CD4-positive, alpha-beta T cell (primary cell): Measurements from ENCODE around the gene RNF212. TPM values are rescaled to one million over a fixed set of nuclear protein-coding genes. Genes with fewer than 3 reads are reported as not detected.

Source experiments
- ATAC-seq: fragments of 200-7000 bp; cut with Tn5 transposase; one replicate; pipeline ENCODE4 v1.10.0; 2022; ENCODE audit warnings: mild to moderate bottlenecking; ENCODE audit not compliant: poor library complexity
- CTCF ChIA-PET: fragments of 350-600 bp; sonication (Branson Sonifier 250); formaldehyde crosslinking; loops from one replicate; lab custom pipeline; 2021; ENCODE audit warnings: antibody characterized with exemption, inconsistent platforms; lab: Charles Lee
- POLR2A ChIA-PET: fragments of 350-600 bp; sonication (Branson Sonifier 250); formaldehyde crosslinking; loops from one replicate; lab custom pipeline; 2021; ENCODE audit warnings: antibody characterized with exemption, inconsistent platforms; lab: Charles Lee
- DNase-seq, 14 experiments: peaks; one replicate each; pipeline ENCODE4 v3.0.0-alpha.2; 2013 to 2020; ENCODE audit warnings: mixed read lengths in 2 of 14
- H3K27ac ChIP-seq, 2 donors: one replicate each; pipeline versions ENCODE4 v1.5.1 to v1.7.0; 2013; ENCODE audit warnings: low read length in 2 of 2, low read depth in 1 of 2, mild to moderate bottlenecking in 1 of 2
- H3K27me3 ChIP-seq, 2 experiments: 1 replicate in 1 of 2; 2 replicates in 1 of 2; pipeline versions ENCODE4 v1.6.1 to v1.7.0; 2013; ENCODE audit warnings: low read length in 2 of 2, control low read depth in 1 of 2, mild to moderate bottlenecking in 1 of 2, moderate library complexity in 1 of 2; ENCODE audit not compliant: insufficient read depth in 2 of 2, control insufficient read depth in 1 of 2
- H3K36me3 ChIP-seq: one replicate; pipeline ENCODE4 v1.6.1; 2013; ENCODE audit warnings: low read length, control low read depth; ENCODE audit not compliant: insufficient read depth
- H3K4me1 ChIP-seq: one replicate; pipeline ENCODE4 v1.6.1; 2013; ENCODE audit warnings: low read length, control low read depth; ENCODE audit not compliant: insufficient read depth
- H3K4me3 ChIP-seq: one replicate; pipeline ENCODE4 v1.5.1; 2013; ENCODE audit warnings: mild to moderate bottlenecking, low read length, moderate library complexity
- H3K9me3 ChIP-seq, 2 experiments: 1 replicate in 1 of 2; 2 replicates in 1 of 2; pipeline versions ENCODE4 v1.6.1 to v1.7.0; 2013; ENCODE audit warnings: low read length in 2 of 2, mild to moderate bottlenecking in 2 of 2, control low read depth in 1 of 2, moderate library complexity in 1 of 2; ENCODE audit not compliant: control insufficient read depth in 1 of 2, insufficient read depth in 1 of 2
- H3K27ac Mint-ChIP-seq: one replicate; pipeline ENCODE4 v1.8.0; 2020; ENCODE audit warnings: mixed read lengths
- H3K27me3 Mint-ChIP-seq: one replicate; pipeline ENCODE4 v1.8.0; 2021; ENCODE audit warnings: mixed read lengths
- H3K36me3 Mint-ChIP-seq: one replicate; pipeline ENCODE4 v1.8.0; 2021; ENCODE audit warnings: low read depth, mixed read lengths
- H3K4me1 Mint-ChIP-seq: one replicate; pipeline ENCODE4 v1.8.0; 2021; ENCODE audit warnings: low read depth, mixed read lengths
- H3K4me3 Mint-ChIP-seq: one replicate; pipeline ENCODE4 v1.8.0; 2020; ENCODE audit warnings: mild to moderate bottlenecking, mixed read lengths
- H3K9me3 Mint-ChIP-seq: one replicate; pipeline ENCODE4 v1.8.0; 2020; ENCODE audit warnings: mixed read lengths
- intact Hi-C, 2 experiments: fragments of 100-400 bp; cut with DNase I in 1 of 2; cut with micrococcal nuclease in 1 of 2; formaldehyde crosslinking; loops; one replicate each; pipeline versions ENCODE4 v1.15.1 to v1.9.0; 2023 to 2025; cut with DNase I, micrococcal nuclease
- polyA plus RNA-seq, 2 donors: library from polyadenylated mRNA; unstranded; fragments of 120-200 nt; gene quantifications; one replicate each; pipeline ENCODE4 v1.2.1, GENCODE V29; 2013
- total RNA-seq, 174 experiments: library from RNA in 2 of 174; stranded (reverse) in 2 of 174; gene quantifications; one replicate each; pipeline ENCODE4 v1.2.3 and lab custom pipeline; 2021 to 2026
- TF ChIP-seq, protein P1 (sequence below): fragments of 200-600 bp; IDR thresholded peaks from one replicate; pipeline ENCODE4 v1.8.0; 2022; ENCODE audit warnings: antibody characterized with exemption, mild to moderate bottlenecking

The RNF212 gene, protein sequence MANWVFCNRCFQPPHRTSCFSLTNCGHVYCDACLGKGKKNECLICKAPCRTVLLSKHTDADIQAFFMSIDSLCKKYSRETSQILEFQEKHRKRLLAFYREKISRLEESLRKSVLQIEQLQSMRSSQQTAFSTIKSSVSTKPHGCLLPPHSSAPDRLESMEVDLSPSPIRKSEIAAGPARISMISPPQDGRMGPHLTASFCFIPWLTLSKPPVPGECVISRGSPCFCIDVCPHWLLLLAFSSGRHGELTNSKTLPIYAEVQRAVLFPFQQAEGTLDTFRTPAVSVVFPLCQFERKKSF
- total RNA-seq (1 to 10 TPM; 5.6 to 8.3 TPM), total RNA-seq (lab: John Stamatoyannopoulos, UW) (0.23 to 3.6 (median 1.4) reads per million in 172 experiments)
- 4.2 TPM for polyA plus RNA-seq (2013, experiment 1 of 2)
- polyA plus RNA-seq (2013, experiment 2 of 2) = 3.3 TPM

DNA sequence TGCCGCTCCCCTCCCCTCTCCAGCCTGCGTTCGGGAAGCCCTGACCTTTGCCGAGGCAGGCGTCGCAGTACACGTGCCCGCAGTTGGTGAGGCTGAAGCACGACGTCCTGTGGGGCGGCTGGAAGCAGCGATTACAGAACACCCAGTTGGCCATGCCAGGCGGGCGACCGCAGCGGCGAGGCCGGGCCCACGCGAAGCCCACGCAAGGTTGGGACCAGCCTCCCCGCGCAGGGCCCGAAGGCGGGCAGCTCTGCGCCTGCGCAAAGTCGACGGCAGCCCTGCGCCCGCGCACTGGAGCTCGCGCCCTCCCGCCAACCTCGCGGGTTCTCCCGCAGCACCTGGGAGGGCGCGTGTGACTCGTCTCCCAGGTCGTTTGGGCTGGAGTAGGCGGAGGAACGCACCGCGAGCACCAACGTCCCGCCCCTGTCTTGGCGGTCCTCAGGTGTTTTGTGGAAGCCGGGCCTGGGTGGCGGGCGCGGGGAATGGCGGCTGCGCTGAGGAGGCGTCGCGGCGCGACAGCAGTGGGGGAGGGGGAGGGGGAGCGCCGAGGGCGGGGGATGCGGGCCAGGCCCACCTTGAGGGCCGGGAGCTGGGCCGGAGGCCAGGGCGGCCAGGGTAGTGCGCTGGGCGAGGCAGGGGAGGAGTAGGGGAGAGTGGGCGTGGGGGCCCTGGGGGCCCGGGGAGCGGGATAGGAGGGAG, at the start of gene RNF212:
Gene RNF212, minus strand, starts transcription at position 254 of the 699 bp plus-strand sequence. Its CDS starts 100 bp downstream, at position 154.
- H3K4me3 Mint-ChIP-seq = peak within 1 kb of the TSS; percentile 62
- intact Hi-C loops = no loop called here
- peaks cover 3% of the 10 kb centered on the region for H3K4me1 ChIP-seq
- TF ChIP-seq, protein P1, sequence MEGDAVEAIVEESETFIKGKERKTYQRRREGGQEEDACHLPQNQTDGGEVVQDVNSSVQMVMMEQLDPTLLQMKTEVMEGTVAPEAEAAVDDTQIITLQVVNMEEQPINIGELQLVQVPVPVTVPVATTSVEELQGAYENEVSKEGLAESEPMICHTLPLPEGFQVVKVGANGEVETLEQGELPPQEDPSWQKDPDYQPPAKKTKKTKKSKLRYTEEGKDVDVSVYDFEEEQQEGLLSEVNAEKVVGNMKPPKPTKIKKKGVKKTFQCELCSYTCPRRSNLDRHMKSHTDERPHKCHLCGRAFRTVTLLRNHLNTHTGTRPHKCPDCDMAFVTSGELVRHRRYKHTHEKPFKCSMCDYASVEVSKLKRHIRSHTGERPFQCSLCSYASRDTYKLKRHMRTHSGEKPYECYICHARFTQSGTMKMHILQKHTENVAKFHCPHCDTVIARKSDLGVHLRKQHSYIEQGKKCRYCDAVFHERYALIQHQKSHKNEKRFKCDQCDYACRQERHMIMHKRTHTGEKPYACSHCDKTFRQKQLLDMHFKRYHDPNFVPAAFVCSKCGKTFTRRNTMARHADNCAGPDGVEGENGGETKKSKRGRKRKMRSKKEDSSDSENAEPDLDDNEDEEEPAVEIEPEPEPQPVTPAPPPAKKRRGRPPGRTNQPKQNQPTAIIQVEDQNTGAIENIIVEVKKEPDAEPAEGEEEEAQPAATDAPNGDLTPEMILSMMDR = no peak
- H3K9me3 ChIP-seq = no peaks in the 10 kb centered on the region
- no peaks in the 10 kb centered on the region for H3K36me3 Mint-ChIP-seq
- DNase-seq (peak in 11 of 14 experiments; percentile 15 to 77 (median 54)), ATAC-seq (peak; percentile 88)
- H3K4me1 Mint-ChIP-seq = no peaks in the 10 kb centered on the region
- peaks cover 45% of the 10 kb centered on the region for H3K27me3 Mint-ChIP-seq
- peaks cover 8 to 17% of the 10 kb centered on the region in 2 experiments for H3K27me3 ChIP-seq
- no peaks in the 10 kb centered on the region for H3K36me3 ChIP-seq
- H3K27ac Mint-ChIP-seq = no peak within 1 kb of the TSS
- H3K27ac ChIP-seq = no peak within 1 kb of the TSS
- ChIA-PET POLR2A (interaction anchor here (0.6 to 1.0 kb wide), 3 partner anchors 12 to 1433 kb away, joined by 3 read pairs; no protein-coding TSS in a partner anchor), CTCF (no interaction called here)
- H3K4me3 ChIP-seq = peak within 1 kb of the TSS; percentile 47
- no peaks in the 10 kb centered on the region for H3K9me3 Mint-ChIP-seq

DNA sequence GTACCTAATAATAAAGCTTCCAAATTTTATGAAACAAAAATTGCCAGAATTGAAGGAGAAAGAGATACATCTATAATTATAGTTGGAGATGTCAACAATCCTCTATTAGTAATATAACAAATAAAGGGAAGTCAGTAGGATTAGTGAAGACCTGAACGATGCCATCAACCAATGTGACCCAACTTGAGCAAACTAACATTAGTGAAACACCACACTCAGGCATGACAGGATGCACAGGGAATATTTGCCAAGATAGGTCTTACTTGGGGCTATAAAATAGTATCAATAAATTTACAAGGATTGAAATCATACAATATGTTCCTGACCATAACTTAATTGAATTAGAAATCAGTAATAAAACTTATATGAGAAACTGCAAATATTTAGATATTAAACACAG, 47.0 kb upstream of the RNF212 start:
- Histone ChIP-seq H3K9me3 (peaks cover 0 to 6% of the 10 kb centered on the region in 2 experiments), H3K36me3 (no peaks in the 10 kb centered on the region), H3K4me1 (no peaks in the 10 kb centered on the region), H3K27me3 (no peaks in the 10 kb centered on the region), H3K4me3 (no peak overlapping the region), H3K27ac (no peak overlapping the region)
- TF ChIP-seq, protein P1 = no peak
- ATAC-seq (no peak), DNase-seq (no peak)
- H3K4me3 Mint-ChIP-seq = no peak overlapping the region
- peaks cover 8% of the 10 kb centered on the region for H3K27me3 Mint-ChIP-seq
- intact Hi-C loops = no loop called here
- no peaks in the 10 kb centered on the region for H3K36me3 Mint-ChIP-seq
- CTCF ChIA-PET = no interaction called here
- no peaks in the 10 kb centered on the region for H3K4me1 Mint-ChIP-seq
- POLR2A ChIA-PET = interaction anchor here (1.7 kb wide), 1 partner anchor 9 kb away, joined by 4 read pairs; no protein-coding TSS in a partner anchor
- no peak overlapping the region for H3K27ac Mint-ChIP-seq
- H3K9me3 Mint-ChIP-seq = no peaks in the 10 kb centered on the region

DNA sequence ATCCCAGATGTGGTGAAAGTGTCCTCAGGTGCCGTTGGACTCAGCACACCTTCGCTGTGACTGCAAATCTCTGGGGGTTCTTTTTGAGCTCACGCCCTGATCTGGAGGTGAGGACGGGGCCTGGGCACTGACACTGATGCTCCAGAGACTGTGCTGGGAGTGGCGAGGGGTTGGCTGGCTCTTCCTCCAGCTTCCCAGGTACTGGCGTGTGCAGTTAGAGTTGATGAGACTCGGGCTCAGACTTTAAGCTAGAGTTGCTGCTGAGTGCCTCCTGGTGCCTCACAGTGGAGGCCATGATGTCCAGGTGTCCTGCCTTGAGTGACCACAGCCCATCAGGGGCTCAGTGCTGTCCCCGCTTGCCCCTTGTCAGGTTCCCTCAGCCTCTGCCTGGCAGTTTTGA, 42.7 kb upstream of the RNF212 start:
- Histone ChIP-seq H3K27me3 (no peaks in the 10 kb centered on the region), H3K36me3 (no peaks in the 10 kb centered on the region), H3K4me3 (no peak overlapping the region), H3K27ac (no peak overlapping the region), H3K9me3 (peaks cover 6 to 9% of the 10 kb centered on the region in 2 experiments), H3K4me1 (no peaks in the 10 kb centered on the region)
- intact Hi-C loops = no loop called here
- no peak overlapping the region for H3K4me3 Mint-ChIP-seq
- TF ChIP-seq, protein P1 = no peak
- CTCF ChIA-PET = no interaction called here
- H3K9me3 Mint-ChIP-seq = no peaks in the 10 kb centered on the region
- DNase-seq (no peak), ATAC-seq (no peak)
- H3K27ac Mint-ChIP-seq = no peak overlapping the region
- H3K36me3 Mint-ChIP-seq = no peaks in the 10 kb centered on the region
- no peaks in the 10 kb centered on the region for H3K4me1 Mint-ChIP-seq
- POLR2A ChIA-PET = no interaction called here
- peaks cover 24% of the 10 kb centered on the region for H3K27me3 Mint-ChIP-seq
